Measurements from ENCODE around the gene ARX.

DNA sequence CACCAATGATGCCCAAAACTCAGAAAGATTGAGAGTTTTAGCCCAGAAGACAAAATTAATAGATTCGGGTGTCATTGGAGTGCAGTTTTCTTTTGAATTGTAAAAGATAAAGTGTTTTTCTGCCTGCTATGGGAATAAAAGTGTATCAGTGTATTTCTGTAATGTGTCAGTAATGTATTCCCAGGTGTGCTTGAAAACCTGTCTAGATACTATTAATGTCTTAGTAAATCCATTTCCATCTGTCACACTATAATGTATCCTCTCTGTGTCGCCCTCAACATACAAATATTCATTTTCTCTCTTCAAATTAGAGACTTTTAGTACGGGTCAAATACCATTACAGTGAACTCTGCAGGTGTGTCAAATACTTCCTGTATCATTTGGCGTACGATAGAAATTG lies 43.5 kb upstream of the ARX start:
- no peak for TF ChIP-seq CTCF (IDR thresholded peaks at IDR 0.05; ENCODE audit: extremely low read depth in 1 of 2, insufficient read depth in 1 of 2, low read depth in 1 of 2, low read length in 2 of 2)
- TF ChIP-seq POLR2A (IDR thresholded peaks at IDR 0.05; ENCODE audit: low read depth, low read length) = no peak
- TF ChIP-seq EZH2 (IDR thresholded peaks at IDR 0.05; ENCODE audit: borderline replicate concordance, low read depth, low read length, severe bottlenecking) = no peak
- no peak for TF ChIP-seq POLR2AphosphoS5 (IDR thresholded peaks at IDR 0.05; ENCODE audit: insufficient read depth, low read depth, low read length)
- no peak for TF ChIP-seq FOS (IDR thresholded peaks at IDR 0.05; ENCODE audit: borderline replicate concordance, insufficient read depth, low read length)
- TF ChIP-seq MAX (IDR thresholded peaks at IDR 0.05; ENCODE audit: insufficient read depth, insufficient read length) = no peak
